ENCODE results near the gene ADIRF. TPM values are rescaled to one million over a fixed set of nuclear protein-coding genes. Genes with fewer than 3 reads are reported as not detected.
A peak's percentile ranks its signal among the peaks of the same experiment; 100 is the strongest.

ADIRF gene
- total and polyA plus RNA-seq, 9 of the 15 experiments (the other 6 are each of a cell fraction or from before 2014, with no cell fraction given): 0.08 TPM; not detected in 8

- Histone ChIP-seq H3K4me1 (replicated peaks in 1 of 2; ENCODE audit: control insufficient read depth in 2 of 2, insufficient read depth in 2 of 2, low read length in 2 of 2) (peaks cover 9 to 22% of the 10 kb centered on the region in 2 experiments; a peak in 4 of 5 replicates), H3K9ac (ENCODE audit: insufficient read depth in 1 of 2, low read depth in 2 of 2, low read length in 2 of 2) (peak overlapping the region in 1 of 2 experiments; percentile 17; a peak in 1 of 4 replicates)
- 61% methylated on average over 7 of the region's 8 CpGs for WGBS (ENCODE audit: insufficient coverage, low coverage, missing lambda C conversion rate)
These were observed 1.2 kb downstream of the ADIRF start for GRCh38 chr10:86969421-86970041.

More at GRCh38 chr10:86969421-86970041, 1.2 kb downstream of the ADIRF start:
- no peak for TF ChIP-seq ILK (tag; IDR thresholded peaks at IDR 0.05; ENCODE audit: borderline replicate concordance, low read depth)
- no peak for TF ChIP-seq TCF7 (IDR thresholded peaks at IDR 0.05; ENCODE audit: borderline replicate concordance)
- TF ChIP-seq, protein P1, sequence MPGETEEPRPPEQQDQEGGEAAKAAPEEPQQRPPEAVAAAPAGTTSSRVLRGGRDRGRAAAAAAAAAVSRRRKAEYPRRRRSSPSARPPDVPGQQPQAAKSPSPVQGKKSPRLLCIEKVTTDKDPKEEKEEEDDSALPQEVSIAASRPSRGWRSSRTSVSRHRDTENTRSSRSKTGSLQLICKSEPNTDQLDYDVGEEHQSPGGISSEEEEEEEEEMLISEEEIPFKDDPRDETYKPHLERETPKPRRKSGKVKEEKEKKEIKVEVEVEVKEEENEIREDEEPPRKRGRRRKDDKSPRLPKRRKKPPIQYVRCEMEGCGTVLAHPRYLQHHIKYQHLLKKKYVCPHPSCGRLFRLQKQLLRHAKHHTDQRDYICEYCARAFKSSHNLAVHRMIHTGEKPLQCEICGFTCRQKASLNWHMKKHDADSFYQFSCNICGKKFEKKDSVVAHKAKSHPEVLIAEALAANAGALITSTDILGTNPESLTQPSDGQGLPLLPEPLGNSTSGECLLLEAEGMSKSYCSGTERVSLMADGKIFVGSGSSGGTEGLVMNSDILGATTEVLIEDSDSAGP (CRISPR knock-in tag; IDR thresholded peaks at IDR 0.05): no peak
- no peak for TF ChIP-seq CEBPG (CRISPR knock-in tag; IDR thresholded peaks at IDR 0.05)
- no peak for TF ChIP-seq CEBPG (tag; conservative IDR thresholded peaks at IDR 0.05 in 1 of 2, IDR thresholded peaks at IDR 0.05 in 1 of 2)
- TF ChIP-seq ZNF75A (CRISPR knock-in tag; IDR thresholded peaks at IDR 0.05): no peak
- no peak for TF ChIP-seq NFXL1 (CRISPR knock-in tag; IDR thresholded peaks at IDR 0.05)
- TF ChIP-seq HNRNPUL1 (IDR thresholded peaks at IDR 0.05; ENCODE audit: low read length): no peak
- Histone ChIP-seq H3K36me3 (ENCODE audit: control insufficient read depth, insufficient read depth, low read length) (no peaks in the 10 kb centered on the region), H3K9me3 (replicated peaks; ENCODE audit: control insufficient read depth, insufficient read depth, low read depth, low read length) (no peaks in the 10 kb centered on the region), H3K4me2 (ENCODE audit: insufficient read depth, low read length) (no peak overlapping the region), H3K27me3 (ENCODE audit: control insufficient read depth in 2 of 2, insufficient read depth in 2 of 2, low read length in 2 of 2) (no peaks in the 10 kb centered on the region), H4K20me1 (replicated peaks; ENCODE audit: control insufficient read depth, insufficient read depth, low read length) (no peaks in the 10 kb centered on the region), H3K79me2 (ENCODE audit: control insufficient read depth, insufficient read depth, low read length) (no peaks in the 10 kb centered on the region), H3K4me3 (no peak overlapping the region), H3K27ac (ENCODE audit: extremely low read depth, low read depth, low read length) (no peak overlapping the region), H2AFZ (ENCODE audit: low read depth, low read length) (no peak overlapping the region), H3K9me1 (ENCODE audit: control insufficient read depth, insufficient read depth, low read length) (no peaks in the 10 kb centered on the region)
- FAIRE-seq: no peak
- ChIA-PET POLR2A (interaction anchor here (0.5 to 2.0 kb wide), 5 partner anchors 9 to 106 kb away, joined by 3 to 4 read pairs (median 4); no protein-coding TSS in a partner anchor), CTCF (ENCODE audit: low intra/inter-chr PET ratio) (no interaction called here)
- no TSS peak for BruUV-seq (replicated peaks)
- intact Hi-C loops (cut with micrococcal nuclease): no loop called here
- no peak for ATAC-seq
- in situ Hi-C loops (cut with MboI): no loop called here
- no peak for DNase-seq (ENCODE audit: extremely low read depth in 1 of 4, low spot score in 3 of 4)

Data from K562 (cell line).